Measurements from ENCODE around the gene PLA2G4F.

The PLA2G4F gene, protein sequence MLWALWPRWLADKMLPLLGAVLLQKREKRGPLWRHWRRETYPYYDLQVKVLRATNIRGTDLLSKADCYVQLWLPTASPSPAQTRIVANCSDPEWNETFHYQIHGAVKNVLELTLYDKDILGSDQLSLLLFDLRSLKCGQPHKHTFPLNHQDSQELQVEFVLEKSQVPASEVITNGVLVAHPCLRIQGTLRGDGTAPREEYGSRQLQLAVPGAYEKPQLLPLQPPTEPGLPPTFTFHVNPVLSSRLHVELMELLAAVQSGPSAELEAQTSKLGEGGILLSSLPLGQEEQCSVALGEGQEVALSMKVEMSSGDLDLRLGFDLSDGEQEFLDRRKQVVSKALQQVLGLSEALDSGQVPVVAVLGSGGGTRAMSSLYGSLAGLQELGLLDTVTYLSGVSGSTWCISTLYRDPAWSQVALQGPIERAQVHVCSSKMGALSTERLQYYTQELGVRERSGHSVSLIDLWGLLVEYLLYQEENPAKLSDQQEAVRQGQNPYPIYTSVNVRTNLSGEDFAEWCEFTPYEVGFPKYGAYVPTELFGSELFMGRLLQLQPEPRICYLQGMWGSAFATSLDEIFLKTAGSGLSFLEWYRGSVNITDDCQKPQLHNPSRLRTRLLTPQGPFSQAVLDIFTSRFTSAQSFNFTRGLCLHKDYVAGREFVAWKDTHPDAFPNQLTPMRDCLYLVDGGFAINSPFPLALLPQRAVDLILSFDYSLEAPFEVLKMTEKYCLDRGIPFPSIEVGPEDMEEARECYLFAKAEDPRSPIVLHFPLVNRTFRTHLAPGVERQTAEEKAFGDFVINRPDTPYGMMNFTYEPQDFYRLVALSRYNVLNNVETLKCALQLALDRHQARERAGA

DNA sequence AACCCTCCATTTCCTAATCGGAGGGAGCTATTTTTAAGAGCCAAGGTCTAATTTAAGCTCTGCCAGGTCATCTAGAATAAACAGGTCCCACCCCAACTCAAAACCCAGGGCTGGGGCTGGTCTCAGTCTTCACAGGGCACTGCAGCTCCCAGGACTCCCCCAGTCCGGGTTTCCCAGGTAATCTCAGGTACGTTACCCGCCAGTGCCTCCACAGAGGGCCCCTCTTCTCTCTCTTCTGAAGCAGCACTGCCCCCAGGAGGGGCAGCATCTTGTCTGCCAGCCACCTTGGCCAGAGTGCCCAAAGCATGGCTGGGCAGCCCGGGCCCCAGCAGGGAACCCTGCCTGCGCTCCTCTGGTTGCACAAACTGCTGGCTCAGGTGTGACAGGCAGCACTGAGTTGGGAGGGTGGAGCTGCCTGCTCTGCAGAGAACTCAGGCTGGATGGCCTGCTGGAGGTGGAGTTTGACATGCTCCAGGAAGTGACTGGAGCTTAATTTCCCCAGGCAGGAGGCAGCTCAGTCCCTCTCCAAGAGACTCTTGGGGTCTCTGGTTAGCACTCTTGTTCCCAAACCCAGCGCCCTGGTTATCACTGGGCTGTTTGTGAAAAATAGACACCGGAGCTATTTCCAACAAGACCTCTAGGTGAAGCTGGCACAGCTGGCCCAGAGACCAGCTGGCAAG is at the start of gene PLA2G4F:
TSS of gene PLA2G4F (minus strand) at position 394 of the 680 bp plus-strand sequence. CDS start at position 307, 87 bp downstream.
- DNase-seq (ENCODE audit: extremely low read depth in 1 of 2, low read depth in 1 of 2): no peak

- no peak for DNase-seq (ENCODE audit: extremely low read depth in 1 of 2, low read depth in 1 of 2)
Observed at GRCh38 chr15:42203891-42204290, 47.5 kb upstream of the PLA2G4F start.

- DNase-seq (ENCODE audit: extremely low read depth in 1 of 2, low read depth in 1 of 2): no peak
Observed at GRCh38 chr15:42202653-42203052, 46.2 kb upstream of the PLA2G4F start.

- DNase-seq (ENCODE audit: extremely low read depth in 1 of 2, low read depth in 1 of 2): no peak
Observed at GRCh38 chr15:42201801-42202200, 45.4 kb upstream of the PLA2G4F start.

GRCh38 chr15:42199126-42199525 is 42.7 kb upstream of the PLA2G4F start:
- DNase-seq (ENCODE audit: extremely low read depth in 1 of 2, low read depth in 1 of 2): no peak

- no peak for DNase-seq (ENCODE audit: extremely low read depth in 1 of 2, low read depth in 1 of 2)
Observed at GRCh38 chr15:42198516-42198915, 42.1 kb upstream of the PLA2G4F start.

DNA sequence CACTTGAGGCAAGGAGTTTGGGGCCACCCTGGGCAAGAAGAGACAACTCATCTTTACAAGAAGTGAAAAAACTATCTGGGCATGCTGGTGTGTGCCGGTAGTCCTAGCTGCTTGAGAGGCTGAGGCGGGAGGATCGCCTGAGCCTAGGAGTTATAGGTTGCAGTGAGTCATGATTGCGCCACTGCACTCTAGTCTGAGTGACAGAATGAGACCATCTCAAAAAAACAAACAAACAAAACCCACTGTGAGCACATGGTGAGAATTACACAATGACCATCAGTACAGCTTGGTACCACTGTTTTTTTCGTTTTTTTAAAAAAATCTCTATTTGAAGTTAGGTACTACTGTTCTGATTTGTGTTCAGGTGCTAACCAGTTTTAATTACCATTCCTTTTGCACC is 38.1 kb upstream of the PLA2G4F start:
- no peak for DNase-seq (ENCODE audit: extremely low read depth in 1 of 2, low read depth in 1 of 2)

DNA sequence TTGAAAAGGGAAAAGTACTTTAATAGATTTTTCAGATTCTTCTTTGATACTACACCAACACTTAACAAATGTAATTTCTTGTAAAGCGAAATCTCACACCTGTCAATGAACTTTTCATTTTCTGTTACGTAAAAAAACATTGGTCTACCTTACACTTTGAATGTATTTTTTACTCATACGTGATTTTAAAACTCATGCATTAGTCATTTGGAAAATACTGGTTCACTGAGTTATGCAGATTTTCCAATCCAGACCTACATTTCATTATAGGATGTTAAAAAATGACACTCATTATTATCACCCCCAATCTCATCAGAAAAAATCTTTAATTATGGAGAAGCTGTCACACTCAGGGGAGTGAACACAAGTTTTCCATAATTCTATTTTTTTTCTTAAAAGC is 36.9 kb upstream of the PLA2G4F start:
- DNase-seq (ENCODE audit: extremely low read depth in 1 of 2, low read depth in 1 of 2): no peak

DNA sequence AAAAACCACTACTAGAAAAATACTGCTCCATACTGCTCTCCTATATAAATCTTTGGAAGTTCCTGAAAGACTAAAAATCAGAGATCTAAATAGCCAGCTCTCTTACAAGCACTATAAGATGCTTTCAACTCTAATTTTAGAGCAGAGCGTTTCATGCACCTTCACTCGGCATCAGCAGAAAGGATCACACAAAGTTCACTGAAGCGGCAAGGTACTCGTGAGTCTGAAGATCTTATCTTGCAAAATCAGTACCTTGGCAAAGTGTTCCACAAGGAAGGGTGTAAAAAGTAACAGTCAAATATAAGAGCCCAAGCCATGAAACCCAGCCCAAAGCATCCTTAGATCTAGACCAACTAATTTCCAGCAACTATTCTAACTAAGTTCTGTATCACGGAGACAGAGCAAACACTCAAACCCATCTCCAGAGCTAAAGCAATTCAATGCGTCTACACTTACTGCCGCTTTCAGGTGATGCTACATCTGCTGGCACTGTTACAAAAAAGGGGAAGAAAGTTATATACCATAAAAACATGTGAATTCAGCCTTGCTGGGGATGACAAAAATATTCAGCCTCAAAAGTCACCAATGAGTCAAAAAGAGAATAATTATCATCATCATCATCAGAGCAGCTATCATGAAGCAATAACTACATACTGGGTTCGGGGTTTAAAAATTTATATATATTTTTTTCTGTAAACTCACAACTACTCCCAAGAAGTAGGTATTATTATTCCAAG is 35.3 kb upstream of the PLA2G4F start:
- no peak for DNase-seq (ENCODE audit: extremely low read depth in 1 of 2, low read depth in 1 of 2)

DNA sequence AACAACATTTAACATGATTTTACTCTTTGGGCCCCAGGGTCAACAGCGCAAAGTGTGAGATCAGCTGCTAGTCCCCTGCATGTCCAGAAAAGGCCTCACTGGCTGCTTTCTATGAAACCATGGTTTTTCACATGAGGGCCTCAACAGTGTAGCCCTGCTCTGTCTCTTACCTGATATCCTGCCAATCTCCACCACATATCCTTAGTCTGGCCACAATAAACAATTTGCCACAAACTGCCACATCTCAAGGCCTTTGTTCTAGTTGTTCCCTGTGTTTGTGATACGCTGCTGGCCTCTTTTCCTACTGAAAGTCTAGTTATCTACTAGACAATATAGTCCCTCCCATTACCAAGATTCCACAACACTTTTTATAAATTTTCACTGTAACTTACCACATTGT is 33.9 kb upstream of the PLA2G4F start:
- no peak for DNase-seq (ENCODE audit: extremely low read depth in 1 of 2, low read depth in 1 of 2)

DNA sequence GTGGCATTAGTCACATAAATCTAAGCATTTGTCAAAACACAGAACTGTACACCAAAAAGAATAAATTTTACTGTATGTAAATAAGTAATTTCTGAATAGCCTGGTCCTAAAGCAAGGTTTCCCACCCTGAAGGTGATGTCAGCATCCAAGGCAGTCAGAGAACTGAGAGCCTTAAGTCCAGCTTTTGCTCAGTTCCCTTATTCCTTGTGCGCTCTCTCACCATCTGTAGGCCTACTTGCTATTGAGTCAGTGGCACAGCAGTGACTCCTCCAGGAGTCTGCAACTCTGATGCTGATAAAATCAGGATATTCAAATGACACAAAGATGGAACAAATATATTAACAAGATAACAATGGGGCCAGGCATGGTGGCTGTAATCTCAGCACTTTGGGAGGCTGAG is 29.4 kb upstream of the PLA2G4F start:
- no peak for DNase-seq (ENCODE audit: extremely low read depth in 1 of 2, low read depth in 1 of 2)

DNA sequence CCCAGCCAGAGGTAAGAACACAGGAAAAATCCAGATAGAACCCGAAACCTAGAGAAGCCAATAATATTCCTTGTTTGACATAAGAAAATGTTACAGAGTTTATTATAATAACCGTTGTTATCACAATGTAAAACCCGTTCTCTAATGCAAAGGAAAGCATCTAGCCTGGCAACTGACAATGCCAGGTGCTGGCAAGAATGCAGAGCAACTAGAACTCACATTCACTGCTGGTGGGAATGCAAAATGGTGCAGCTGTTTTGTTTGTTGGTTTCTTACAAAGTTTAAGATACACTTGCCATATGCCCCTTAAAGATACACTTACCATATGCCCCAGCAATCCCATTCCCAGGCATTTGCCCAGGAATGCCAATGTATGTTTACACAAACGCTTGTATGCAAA is 28.3 kb upstream of the PLA2G4F start:
- DNase-seq (ENCODE audit: extremely low read depth in 1 of 2, low read depth in 1 of 2): no peak

DNA sequence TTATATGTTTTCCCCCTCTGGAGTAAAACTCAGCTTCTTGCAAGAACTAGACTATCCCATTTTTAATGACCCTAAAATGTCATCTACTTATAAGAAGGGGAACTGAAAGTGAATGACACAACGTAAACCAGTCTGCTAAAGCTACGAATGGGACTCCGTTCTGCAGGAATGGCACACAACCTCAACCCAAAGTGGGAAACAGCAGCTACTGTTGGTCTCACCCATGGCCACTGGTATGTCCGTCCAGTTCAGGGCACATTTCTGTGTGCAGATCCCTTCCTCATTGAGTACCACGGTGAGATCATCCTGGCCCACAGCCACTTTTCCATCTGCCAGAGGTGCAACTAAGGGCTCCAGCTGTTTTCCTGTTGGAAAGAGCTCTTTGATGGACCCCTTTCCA is 27.9 kb upstream of the PLA2G4F start:
- no peak for DNase-seq (ENCODE audit: extremely low read depth in 1 of 2, low read depth in 1 of 2)

- no peak for DNase-seq (ENCODE audit: extremely low read depth in 1 of 2, low read depth in 1 of 2)
Observed at GRCh38 chr15:42182961-42183360, 26.5 kb upstream of the PLA2G4F start.

- no peak for DNase-seq (ENCODE audit: extremely low read depth in 1 of 2, low read depth in 1 of 2)
Observed at GRCh38 chr15:42182328-42182886, 26.0 kb upstream of the PLA2G4F start.

DNA sequence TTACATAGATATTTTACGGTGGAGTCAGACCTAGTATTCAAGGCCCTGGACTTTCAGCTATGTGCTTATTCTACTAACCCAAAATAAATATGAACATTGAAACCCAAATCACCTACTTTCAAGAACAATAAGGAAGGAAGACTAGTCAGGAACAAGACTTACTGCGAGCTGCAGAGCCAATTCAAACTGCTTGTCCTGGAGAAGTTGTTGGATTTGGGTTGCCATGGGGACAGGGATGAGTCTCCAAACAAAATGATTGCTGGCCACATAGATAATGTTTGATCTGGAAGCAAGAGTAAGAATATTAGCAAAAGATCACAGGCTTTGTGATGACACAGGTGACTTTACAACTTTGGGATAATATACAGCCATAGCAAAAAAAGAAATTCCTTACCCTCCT is 21.6 kb upstream of the PLA2G4F start:
- no peak for DNase-seq (ENCODE audit: extremely low read depth in 1 of 2, low read depth in 1 of 2)

GRCh38 chr15:42175671-42176070 is 19.2 kb upstream of the PLA2G4F start:
- DNase-seq (ENCODE audit: extremely low read depth in 1 of 2, low read depth in 1 of 2): no peak

- no peak for DNase-seq (ENCODE audit: extremely low read depth in 1 of 2, low read depth in 1 of 2)
Observed at GRCh38 chr15:42172475-42172874, 16.0 kb upstream of the PLA2G4F start.

DNA sequence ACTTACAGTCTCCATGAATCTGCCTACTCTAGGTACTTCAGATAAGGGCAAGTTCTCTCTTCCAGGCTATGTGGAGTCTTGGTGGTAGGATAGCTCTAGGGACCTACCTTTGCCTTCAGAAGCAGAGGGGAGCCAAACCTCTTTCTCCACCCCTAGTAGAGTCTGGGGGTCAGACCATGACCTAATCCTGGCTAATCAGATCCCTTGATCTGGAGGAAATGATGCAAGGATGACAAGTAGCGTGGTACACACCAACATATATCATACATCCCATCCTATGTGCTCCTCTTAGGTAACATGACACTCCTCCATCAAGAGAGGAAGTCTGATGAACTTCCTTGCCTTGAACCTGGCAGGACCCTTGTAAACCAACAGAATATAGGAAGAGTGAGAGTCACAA is 15.4 kb upstream of the PLA2G4F start:
- DNase-seq (ENCODE audit: extremely low read depth in 1 of 2, low read depth in 1 of 2): no peak

- no peak for DNase-seq (ENCODE audit: extremely low read depth in 1 of 2, low read depth in 1 of 2)
Observed at GRCh38 chr15:42171122-42171521, 14.7 kb upstream of the PLA2G4F start.
